ENCODE results near the gene C4orf50. TPM values are rescaled to one million over a fixed set of nuclear protein-coding genes. Genes with fewer than 3 reads are reported as not detected.
"Not testable (repeated sequence)": the region's sequence is repeated elsewhere in the genome, so short reads cannot be mapped to it uniquely, and the experiment has no call there.

C4orf50 gene
- polyA plus RNA-seq, 3 donors = not detected

GRCh38 chr4:5858020-5858769, 160.0 kb downstream of the C4orf50 start:
- no peaks in the 10 kb centered on the region for H3K4me1 ChIP-seq (ENCODE audit: control insufficient read depth in 1 of 2, insufficient read depth in 2 of 2, low read length in 2 of 2)
- no peak for DNase-seq
- no peaks in the 10 kb centered on the region for H3K9me3 Mint-ChIP-seq
- H3K79me2 ChIP-seq (ENCODE audit: insufficient read depth, low read length) = no peaks in the 10 kb centered on the region
- H3K27ac Mint-ChIP-seq = no peak overlapping the region
- no peak overlapping the region for H3K4me3 ChIP-seq (replicated peaks in 1 of 3; ENCODE audit: low read depth in 2 of 3, low read length in 3 of 3)
- no peaks in the 10 kb centered on the region for H3K27me3 ChIP-seq (ENCODE audit: control insufficient read depth in 2 of 2, insufficient read depth in 2 of 2, low read length in 2 of 2)
- TF ChIP-seq CTCF (IDR thresholded peaks at IDR 0.05) = no peak
- intact Hi-C loops (cut with micrococcal nuclease) = no loop called here
- no peaks in the 10 kb centered on the region for H3K9me3 ChIP-seq (replicated peaks in 1 of 2; ENCODE audit: control insufficient read depth in 1 of 2, insufficient read depth in 1 of 2, low read length in 2 of 2)
- peaks cover 0 to 4% (median 0%) of the 10 kb centered on the region in 3 donors for H3K27me3 Mint-ChIP-seq (ENCODE audit: low read depth in 3 of 3)
- H4K20me1 ChIP-seq (ENCODE audit: insufficient read depth, low read length) = no peaks in the 10 kb centered on the region
- no peaks in the 10 kb centered on the region for H3K36me3 Mint-ChIP-seq
- H3K27ac ChIP-seq (ENCODE audit: low read depth in 1 of 2, low read length in 2 of 2) = no peak overlapping the region
- no peak overlapping the region for H3K9ac ChIP-seq (ENCODE audit: insufficient read depth, low read length, poor library complexity, severe bottlenecking)
- H2AFZ ChIP-seq (ENCODE audit: insufficient read depth, low read depth, low read length, poor library complexity, severe bottlenecking) = no peak overlapping the region
- 87% methylated on average over 15 of the region's 16 CpGs for WGBS (ENCODE audit: insufficient coverage)
- H3K4me3 Mint-ChIP-seq = no peak overlapping the region
- no peak overlapping the region for H3K4me2 ChIP-seq (replicated peaks; ENCODE audit: extremely low read depth, low read length, poor library complexity, severe bottlenecking)
- H3K36me3 ChIP-seq (replicated peaks in 1 of 2; ENCODE audit: control insufficient read depth in 1 of 2, insufficient read depth in 2 of 2, low read length in 2 of 2) = no peaks in the 10 kb centered on the region
- no peaks in the 10 kb centered on the region for H3K4me1 Mint-ChIP-seq

GRCh38 chr4:5857199-5857598, 161.0 kb downstream of the C4orf50 start:
- DNase-seq = no peak

GRCh38 chr4:5856362-5856761, 161.9 kb downstream of the C4orf50 start:
- intact Hi-C loops (cut with micrococcal nuclease); H3K27me3 Mint-ChIP-seq (ENCODE audit: low read depth in 3 of 3); H3K9me3 Mint-ChIP-seq; H3K4me3 Mint-ChIP-seq; DNase-seq; H3K4me1 Mint-ChIP-seq; H3K27me3 ChIP-seq (ENCODE audit: control insufficient read depth in 2 of 2, insufficient read depth in 2 of 2, low read length in 2 of 2); H3K4me1 ChIP-seq (ENCODE audit: control insufficient read depth in 1 of 2, insufficient read depth in 2 of 2, low read length in 2 of 2); H3K4me2 ChIP-seq (replicated peaks; ENCODE audit: extremely low read depth, low read length, poor library complexity, severe bottlenecking); H2AFZ ChIP-seq (ENCODE audit: insufficient read depth, low read depth, low read length, poor library complexity, severe bottlenecking); H4K20me1 ChIP-seq (ENCODE audit: insufficient read depth, low read length); H3K36me3 ChIP-seq (replicated peaks in 1 of 2; ENCODE audit: control insufficient read depth in 1 of 2, insufficient read depth in 2 of 2, low read length in 2 of 2); H3K79me2 ChIP-seq (ENCODE audit: insufficient read depth, low read length); H3K4me3 ChIP-seq (replicated peaks in 1 of 3; ENCODE audit: low read depth in 2 of 3, low read length in 3 of 3); H3K27ac ChIP-seq (ENCODE audit: low read depth in 1 of 2, low read length in 2 of 2); H3K27ac Mint-ChIP-seq; H3K9ac ChIP-seq (ENCODE audit: insufficient read depth, low read length, poor library complexity, severe bottlenecking); H3K36me3 Mint-ChIP-seq; H3K9me3 ChIP-seq (replicated peaks in 1 of 2; ENCODE audit: control insufficient read depth in 1 of 2, insufficient read depth in 1 of 2, low read length in 2 of 2): not testable (repeated sequence)
- WGBS (ENCODE audit: insufficient coverage) = 89% methylated on average over 3 of the region's 3 CpGs

More at GRCh38 chr4:5857199-5857598, 161.0 kb downstream of the C4orf50 start:
- no peaks in the 10 kb centered on the region for H3K27me3 Mint-ChIP-seq (ENCODE audit: low read depth in 3 of 3)
- no peak overlapping the region for H3K4me3 Mint-ChIP-seq
- H3K36me3 ChIP-seq (replicated peaks in 1 of 2; ENCODE audit: control insufficient read depth in 1 of 2, insufficient read depth in 2 of 2, low read length in 2 of 2) = no peaks in the 10 kb centered on the region
- no peaks in the 10 kb centered on the region for H4K20me1 ChIP-seq (ENCODE audit: insufficient read depth, low read length)
- H3K36me3 Mint-ChIP-seq = no peaks in the 10 kb centered on the region
- H3K27me3 ChIP-seq (ENCODE audit: control insufficient read depth in 2 of 2, insufficient read depth in 2 of 2, low read length in 2 of 2) = no peaks in the 10 kb centered on the region
- H3K4me3 ChIP-seq (replicated peaks in 1 of 3; ENCODE audit: low read depth in 2 of 3, low read length in 3 of 3) = no peak overlapping the region
- H3K4me1 Mint-ChIP-seq = no peaks in the 10 kb centered on the region
- no peak overlapping the region for H3K27ac ChIP-seq (ENCODE audit: low read depth in 1 of 2, low read length in 2 of 2)
- no peak overlapping the region for H3K9ac ChIP-seq (ENCODE audit: insufficient read depth, low read length, poor library complexity, severe bottlenecking)
- 94% methylated on average over 1 of the region's 2 CpGs for WGBS (ENCODE audit: insufficient coverage)
- intact Hi-C loops (cut with micrococcal nuclease) = no loop called here
- no peak for TF ChIP-seq CTCF (IDR thresholded peaks at IDR 0.05)
- H3K4me2 ChIP-seq (replicated peaks; ENCODE audit: extremely low read depth, low read length, poor library complexity, severe bottlenecking) = no peak overlapping the region
- no peaks in the 10 kb centered on the region for H3K9me3 Mint-ChIP-seq
- no peak overlapping the region for H3K27ac Mint-ChIP-seq
- no peaks in the 10 kb centered on the region for H3K79me2 ChIP-seq (ENCODE audit: insufficient read depth, low read length)
- H2AFZ ChIP-seq (ENCODE audit: insufficient read depth, low read depth, low read length, poor library complexity, severe bottlenecking) = no peak overlapping the region
- no peaks in the 10 kb centered on the region for H3K4me1 ChIP-seq (ENCODE audit: control insufficient read depth in 1 of 2, insufficient read depth in 2 of 2, low read length in 2 of 2)
- no peaks in the 10 kb centered on the region for H3K9me3 ChIP-seq (replicated peaks in 1 of 2; ENCODE audit: control insufficient read depth in 1 of 2, insufficient read depth in 1 of 2, low read length in 2 of 2)
